HG03469 (cell line): ENCODE data around the gene TNC.

Experiments used
- ATAC-seq: cut with Tn5 transposase; IDR thresholded peaks from one replicate; pipeline ENCODE4 v1.9.1; 2021; ENCODE audit warnings: mild to moderate bottlenecking, moderate library complexity, moderate number of reproducible peaks; ENCODE audit not compliant: unreplicated experiment

The TNC gene

GRCh38 chr9:114981063-114981462 lies 136.9 kb downstream of the TNC start:
- no peak for ATAC-seq

GRCh38 chr9:114973216-114973615 lies 144.7 kb downstream of the TNC start:
- ATAC-seq = no peak

GRCh38 chr9:114972510-114973136 lies 145.3 kb downstream of the TNC start:
- ATAC-seq = no peak
